Liver (tissue), 9 donors: ENCODE measurements around the gene PCED1B. TPM values are rescaled to one million over a fixed set of nuclear protein-coding genes. Genes with fewer than 3 reads are reported as not detected.

Experiments used
- DNase-seq: peaks from one replicate; pipeline ENCODE4 v3.0.0-alpha.2; 2017; ENCODE audit warnings: low spot score
- H3K27ac ChIP-seq, 2 donors: one replicate each; pipeline ENCODE4 v1.7.0; 2013; ENCODE audit warnings: inconsistent platforms in 2 of 2, low read length in 2 of 2, control low read depth in 1 of 2, low read depth in 1 of 2, mild to moderate bottlenecking in 1 of 2
- H3K27me3 ChIP-seq, 4 donors: one replicate each; pipeline versions ENCODE4 v1.6.1 to v1.7.0; 2013; ENCODE audit warnings: low read length in 3 of 4, inconsistent platforms in 1 of 4, mild to moderate bottlenecking in 1 of 4, moderate library complexity in 1 of 4; ENCODE audit not compliant: control insufficient read depth in 4 of 4, insufficient read depth in 4 of 4
- H3K36me3 ChIP-seq, 4 donors: one replicate each; pipeline versions ENCODE4 v1.6.1 to v1.7.0; 2013; ENCODE audit warnings: low read length in 3 of 4, mild to moderate bottlenecking in 3 of 4, low read depth in 1 of 4, moderate library complexity in 1 of 4; ENCODE audit not compliant: control insufficient read depth in 4 of 4, insufficient read depth in 3 of 4
- H3K4me1 ChIP-seq, 4 donors: one replicate each; pipeline versions ENCODE4 v1.6.1 to v1.7.0; 2013; ENCODE audit warnings: low read length in 3 of 4, mild to moderate bottlenecking in 3 of 4, moderate library complexity in 1 of 4; ENCODE audit not compliant: control insufficient read depth in 4 of 4, insufficient read depth in 4 of 4
- H3K4me3 ChIP-seq, 3 donors: one replicate each; pipeline versions ENCODE4 v1.6.1 to v1.7.0; 2013; ENCODE audit warnings: low read length in 3 of 3, control low read depth in 1 of 3, low read depth in 1 of 3, mild to moderate bottlenecking in 1 of 3
- H3K9ac ChIP-seq, 2 donors: one replicate each; pipeline ENCODE4 v1.7.0; 2013; ENCODE audit warnings: low read length in 2 of 2, mild to moderate bottlenecking in 2 of 2, moderate library complexity in 2 of 2, control low read depth in 1 of 2, low read depth in 1 of 2
- H3K9me3 ChIP-seq, 4 donors: one replicate each; pipeline versions ENCODE4 v1.6.1 to v1.7.0; 2013; ENCODE audit warnings: low read length in 3 of 4; ENCODE audit not compliant: control insufficient read depth in 4 of 4
- EGR1 ChIP-seq, 2 donors: IDR thresholded peaks; 2 replicates each; pipeline ENCODE4 v1.6.1; 2016 to 2018; ENCODE audit warnings: antibody characterized with exemption in 2 of 2, low read depth in 2 of 2
- FOXA1 ChIP-seq: IDR thresholded peaks from 2 replicates; pipeline ENCODE4 v1.6.1; 2016; ENCODE audit warnings: antibody characterized with exemption
- FOXA2 ChIP-seq: IDR thresholded peaks from 2 replicates; pipeline ENCODE4 v1.6.1; 2016; ENCODE audit warnings: antibody characterized with exemption
- GABPA ChIP-seq, 2 donors: IDR thresholded peaks in 1 of 2; conservative IDR thresholded peaks in 1 of 2; 2 replicates each; pipeline ENCODE4 v1.6.1; 2016; ENCODE audit warnings: antibody characterized with exemption in 2 of 2, mild to moderate bottlenecking in 1 of 2, moderate library complexity in 1 of 2
- HNF4A ChIP-seq, 2 donors: conservative IDR thresholded peaks; 2 replicates each; pipeline ENCODE4 v1.6.1; 2016; ENCODE audit warnings: antibody characterized with exemption in 2 of 2, mild to moderate bottlenecking in 2 of 2
- JUND ChIP-seq, 2 donors: IDR thresholded peaks; 2 replicates each; pipeline ENCODE4 v1.6.1; 2016; ENCODE audit warnings: antibody characterized with exemption in 2 of 2
- MAX ChIP-seq: IDR thresholded peaks from 2 replicates; pipeline ENCODE4 v1.6.1; 2016; ENCODE audit warnings: antibody characterized with exemption
- NR2F2 ChIP-seq: IDR thresholded peaks from 2 replicates; pipeline ENCODE4 v1.6.1; 2016; ENCODE audit warnings: antibody characterized with exemption
- RAD21 ChIP-seq, 2 donors: IDR thresholded peaks; 2 replicates each; pipeline ENCODE4 v1.6.1; 2016; ENCODE audit warnings: antibody characterized with exemption in 2 of 2, mild to moderate bottlenecking in 2 of 2
- REST ChIP-seq: IDR thresholded peaks from 2 replicates; pipeline ENCODE4 v1.6.1; 2016; ENCODE audit warnings: antibody characterized with exemption, mild to moderate bottlenecking
- SP1 ChIP-seq: IDR thresholded peaks from 2 replicates; pipeline ENCODE4 v1.6.1; 2018; ENCODE audit warnings: antibody characterized with exemption, mild to moderate bottlenecking
- YY1 ChIP-seq: IDR thresholded peaks from 2 replicates; pipeline ENCODE4 v1.6.1; 2016; ENCODE audit warnings: antibody characterized with exemption, mild to moderate bottlenecking
- WGBS: extraction: QIAGEN DNeasy Blood & Tissue Kit; methylation state at CpG from one replicate; pipeline ENCODE4 v1.1.7; 2013; 5-methylcytosine and 5-hydroxymethylcytosine counted together
- polyA plus RNA-seq, 2 donors: library from polyadenylated mRNA; stranded (reverse) in 1 of 2; unstranded in 1 of 2; fragments of 200-250 nt in 1 of 2; fragments of >200 nt in 1 of 2; fragmentation: Nextera tagmentation in 1 of 2; extraction: Ambion mirVana in 1 of 2; gene quantifications; one replicate each; pipeline versions ENCODE4 v1.2.1 to v1.2.3, GENCODE V29; 2013 to 2015
- total RNA-seq, 2 donors: library from RNA; depleted of rRNA; stranded (reverse); fragments of >200 nt; gene quantifications; one replicate each; pipeline ENCODE4 v1.2.3, GENCODE V29; 2014
- TF ChIP-seq, protein P1 (sequence below): IDR thresholded peaks from 2 replicates; pipeline ENCODE4 v1.6.1; 2016; ENCODE audit warnings: antibody characterized with exemption
- TF ChIP-seq, protein P2 (sequence below): fragments of 150-350 bp; IDR thresholded peaks from 2 replicates; pipeline ENCODE4 v1.5.1; 2017; ENCODE audit warnings: improper control_type of control experiment, low read depth, low read length; ENCODE audit not compliant: missing input control
- donor health status: healthy.
- donor health status: healthy.
- donor health status: healthy.
- donor health status: healthy.
- donor health status: healthy.

The PCED1B gene
- total and polyA plus RNA-seq, 4 donors: 0.51 to 1.8 (median 1.1) TPM

- Histone ChIP-seq H3K36me3 (no peaks in the 10 kb centered on the region), H3K9ac (no peak overlapping the region), H3K4me1 (peaks cover 5 to 37% (median 31%) of the 10 kb centered on the region in 4 donors), H3K9me3 (no peaks in the 10 kb centered on the region), H3K4me3 (no peak overlapping the region), H3K27ac (no peak overlapping the region), H3K27me3 (no peaks in the 10 kb centered on the region)
- no peak for DNase-seq
- WGBS: 85% methylated on average over 3 of the region's 3 CpGs
- TF ChIP-seq, protein P1, sequence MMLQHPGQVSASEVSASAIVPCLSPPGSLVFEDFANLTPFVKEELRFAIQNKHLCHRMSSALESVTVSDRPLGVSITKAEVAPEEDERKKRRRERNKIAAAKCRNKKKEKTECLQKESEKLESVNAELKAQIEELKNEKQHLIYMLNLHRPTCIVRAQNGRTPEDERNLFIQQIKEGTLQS: no peak
- TF ChIP-seq YY1: no peak
- no peak for TF ChIP-seq SP1
Observed at GRCh38 chr12:47189728-47190127, 110.3 kb downstream of the PCED1B start.

DNA sequence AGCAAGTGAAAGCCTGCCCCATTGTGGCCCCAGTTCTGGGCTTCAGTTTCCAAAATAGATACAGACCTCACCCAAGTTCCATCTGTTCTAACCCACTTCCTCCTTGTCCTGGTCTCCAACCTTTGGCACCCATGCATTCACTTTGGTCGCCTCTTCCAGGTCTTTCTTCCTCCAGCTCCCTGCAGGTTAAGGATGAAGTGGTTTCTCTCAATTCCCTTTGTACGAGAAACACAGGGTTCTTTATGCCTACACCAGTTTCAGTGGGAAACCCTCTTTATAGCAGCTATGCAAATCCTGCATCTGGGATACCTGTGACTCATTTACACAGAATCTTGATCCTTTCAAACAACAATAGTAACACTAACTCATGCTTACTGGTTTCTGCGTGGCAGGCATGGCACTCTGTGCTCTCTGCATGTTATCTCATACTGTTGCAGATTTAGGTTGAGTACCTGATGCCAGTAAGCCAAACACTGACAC is 110.9 kb downstream of the PCED1B start:
- Histone ChIP-seq H3K9ac (no peak overlapping the region), H3K4me3 (no peak overlapping the region), H3K27me3 (no peaks in the 10 kb centered on the region), H3K27ac (no peak overlapping the region), H3K36me3 (no peaks in the 10 kb centered on the region), H3K9me3 (no peaks in the 10 kb centered on the region), H3K4me1 (peaks cover 8 to 40% (median 31%) of the 10 kb centered on the region in 4 donors)
- TF ChIP-seq EGR1 (IDR thresholded peaks at IDR 0.05; ENCODE audit: low read depth in 2 of 2) (no peak), SP1 (no peak), MAX (no peak), NR2F2 (no peak), REST (no peak), HNF4A (conservative IDR thresholded peaks at IDR 0.05) (no peak), FOXA2 (no peak), FOXA1 (no peak), RAD21 (IDR thresholded peaks at IDR 0.05) (no peak)
- TF ChIP-seq, protein P2, sequence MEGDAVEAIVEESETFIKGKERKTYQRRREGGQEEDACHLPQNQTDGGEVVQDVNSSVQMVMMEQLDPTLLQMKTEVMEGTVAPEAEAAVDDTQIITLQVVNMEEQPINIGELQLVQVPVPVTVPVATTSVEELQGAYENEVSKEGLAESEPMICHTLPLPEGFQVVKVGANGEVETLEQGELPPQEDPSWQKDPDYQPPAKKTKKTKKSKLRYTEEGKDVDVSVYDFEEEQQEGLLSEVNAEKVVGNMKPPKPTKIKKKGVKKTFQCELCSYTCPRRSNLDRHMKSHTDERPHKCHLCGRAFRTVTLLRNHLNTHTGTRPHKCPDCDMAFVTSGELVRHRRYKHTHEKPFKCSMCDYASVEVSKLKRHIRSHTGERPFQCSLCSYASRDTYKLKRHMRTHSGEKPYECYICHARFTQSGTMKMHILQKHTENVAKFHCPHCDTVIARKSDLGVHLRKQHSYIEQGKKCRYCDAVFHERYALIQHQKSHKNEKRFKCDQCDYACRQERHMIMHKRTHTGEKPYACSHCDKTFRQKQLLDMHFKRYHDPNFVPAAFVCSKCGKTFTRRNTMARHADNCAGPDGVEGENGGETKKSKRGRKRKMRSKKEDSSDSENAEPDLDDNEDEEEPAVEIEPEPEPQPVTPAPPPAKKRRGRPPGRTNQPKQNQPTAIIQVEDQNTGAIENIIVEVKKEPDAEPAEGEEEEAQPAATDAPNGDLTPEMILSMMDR: no peak
- 90% methylated on average over 3 of the region's 3 CpGs for WGBS
- DNase-seq: no peak

DNA sequence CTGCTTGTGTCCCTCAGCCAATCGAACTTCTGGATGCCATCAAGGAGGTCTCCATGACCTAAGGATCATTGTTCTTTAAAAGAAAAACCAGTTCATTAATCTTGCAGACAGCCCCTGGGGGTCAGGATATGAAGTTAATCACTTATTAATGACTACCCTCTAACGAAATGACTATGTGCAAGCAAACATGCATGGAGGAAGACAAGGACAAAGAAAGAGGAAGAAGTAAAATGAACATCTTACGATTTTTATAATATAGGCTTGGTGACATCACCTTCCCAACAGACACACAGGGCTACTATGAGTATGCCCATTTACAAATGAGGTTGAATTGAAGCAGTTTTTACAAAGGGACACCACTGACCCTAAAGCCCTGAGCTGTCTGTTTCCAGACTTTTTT is 111.5 kb downstream of the PCED1B start:
- no peak overlapping the region for H3K27ac ChIP-seq
- no peaks in the 10 kb centered on the region for H3K9me3 ChIP-seq
- H3K4me1 ChIP-seq: peaks cover 8 to 40% (median 31%) of the 10 kb centered on the region in 4 donors
- no peaks in the 10 kb centered on the region for H3K36me3 ChIP-seq
- H3K27me3 ChIP-seq: no peaks in the 10 kb centered on the region
- DNase-seq: no peak
- H3K9ac ChIP-seq: no peak overlapping the region
- 66% methylated on average over 3 of the region's 3 CpGs for WGBS
- H3K4me3 ChIP-seq: no peak overlapping the region
- TF ChIP-seq, protein P1: no peak
- TF ChIP-seq EGR1 (IDR thresholded peaks at IDR 0.05; ENCODE audit: low read depth in 2 of 2): no peak
- no peak for TF ChIP-seq REST
- no peak for TF ChIP-seq RAD21 (IDR thresholded peaks at IDR 0.05)
- no peak for TF ChIP-seq NR2F2
- TF ChIP-seq JUND (IDR thresholded peaks at IDR 0.05): no peak
- no peak for TF ChIP-seq GABPA (IDR thresholded peaks at IDR 0.05 in 1 of 2, conservative IDR thresholded peaks at IDR 0.05 in 1 of 2)
- TF ChIP-seq MAX: no peak
- no peak for TF ChIP-seq SP1
- TF ChIP-seq, protein P2: no peak
